ENCODE measurements around the gene ZBTB32. TPM values are rescaled to one million over a fixed set of nuclear protein-coding genes. Genes with fewer than 3 reads are reported as not detected.

The ZBTB32 gene
- total RNA-seq, 4 donors from 2014 or later = 0.38 TPM; not detected in 3

- Histone ChIP-seq H3K4me3 (no peak overlapping the region), H3K36me3 (peaks cover 88 to 100% (median 91%) of the 10 kb centered on the region in 3 donors), H3K27ac (no peak overlapping the region), H3K9me3 (no peaks in the 10 kb centered on the region), H3K27me3 (no peaks in the 10 kb centered on the region), H3K4me1 (peaks cover 0 to 20% (median 8%) of the 10 kb centered on the region in 3 donors)
- TF ChIP-seq CTCF (IDR thresholded peaks at IDR 0.05) = no peak
- TF ChIP-seq POLR2A (IDR thresholded peaks at IDR 0.05) = no peak
- 94 to 96% methylated on average over 7 to 15 of the region's 19 CpGs for WGBS, 2 donors
- DNase-seq = no peak
- intact Hi-C loops (cut with DNase I) = no loop called here
Observed at GRCh38 chr19:35727956-35728706, 23.8 kb downstream of the ZBTB32 start.

- H3K36me3 ChIP-seq = peaks cover 86 to 100% (median 90%) of the 10 kb centered on the region in 3 donors
Observed at GRCh38 chr19:35729021-35729420, 24.7 kb downstream of the ZBTB32 start.

GRCh38 chr19:35729763-35730162 lies 25.4 kb downstream of the ZBTB32 start:
- H3K9me3 ChIP-seq = no peaks in the 10 kb centered on the region
- H3K27ac ChIP-seq = peak overlapping the region in 1 of 4 donors; percentile 28
- intact Hi-C loops (cut with DNase I) = no loop called here
- TF ChIP-seq CTCF (IDR thresholded peaks at IDR 0.05) = no peak
- TF ChIP-seq POLR2A (IDR thresholded peaks at IDR 0.05) = no peak
- WGBS, 2 donors = 44 to 88% methylated on average over 1 to 5 of the region's 11 CpGs
- peaks cover 85 to 100% (median 88%) of the 10 kb centered on the region in 3 donors for H3K36me3 ChIP-seq
- DNase-seq = no peak
- no peak overlapping the region for H3K4me3 ChIP-seq
- no peaks in the 10 kb centered on the region for H3K27me3 ChIP-seq
- H3K4me1 ChIP-seq = peaks cover 0 to 20% (median 8%) of the 10 kb centered on the region in 3 donors

More at GRCh38 chr19:35729021-35729420, 24.7 kb downstream of the ZBTB32 start:
- H3K9me3 ChIP-seq = no peaks in the 10 kb centered on the region
- DNase-seq = no peak
- peaks cover 0 to 20% (median 8%) of the 10 kb centered on the region in 3 donors for H3K4me1 ChIP-seq
- no peak overlapping the region for H3K27ac ChIP-seq
- no peaks in the 10 kb centered on the region for H3K27me3 ChIP-seq
- WGBS, 2 donors = 67 to 97% methylated on average over 6 to 10 of the region's 18 CpGs
- intact Hi-C loops (cut with DNase I) = no loop called here
- H3K4me3 ChIP-seq = no peak overlapping the region
- TF ChIP-seq POLR2A (IDR thresholded peaks at IDR 0.05) (no peak), CTCF (IDR thresholded peaks at IDR 0.05) (no peak)

GRCh38 chr19:35730326-35730725 lies 26.0 kb downstream of the ZBTB32 start:
- Histone ChIP-seq H3K27ac (peak overlapping the region in 1 of 4 donors; percentile 28), H3K27me3 (no peaks in the 10 kb centered on the region), H3K4me3 (no peak overlapping the region), H3K4me1 (peaks cover 0 to 20% (median 8%) of the 10 kb centered on the region in 3 donors), H3K9me3 (no peaks in the 10 kb centered on the region), H3K36me3 (peaks cover 82 to 100% (median 85%) of the 10 kb centered on the region in 3 donors)
- no peak for TF ChIP-seq CTCF (IDR thresholded peaks at IDR 0.05)
- TF ChIP-seq POLR2A (IDR thresholded peaks at IDR 0.05) = no peak
- intact Hi-C loops (cut with DNase I) = no loop called here
- 93 to 94% methylated on average over 16 to 17 of the region's 18 CpGs for WGBS, 2 donors
- no peak for DNase-seq

- TF ChIP-seq POLR2A (IDR thresholded peaks at IDR 0.05) (no peak), CTCF (IDR thresholded peaks at IDR 0.05) (no peak)
- intact Hi-C loops (cut with DNase I) = no loop called here
- 56 to 59% methylated on average over 9 of the region's 9 CpGs for WGBS, 2 donors
- Histone ChIP-seq H3K9me3 (no peaks in the 10 kb centered on the region), H3K4me1 (peaks cover 0 to 20% (median 8%) of the 10 kb centered on the region in 3 donors), H3K27ac (peak overlapping the region in 2 of 4 donors; percentile 29 to 40), H3K27me3 (no peaks in the 10 kb centered on the region), H3K36me3 (peaks cover 74 to 100% (median 81%) of the 10 kb centered on the region in 3 donors), H3K4me3 (no peak overlapping the region)
- DNase-seq = no peak
Observed at GRCh38 chr19:35731353-35731752, 27.0 kb downstream of the ZBTB32 start.
